ENCODE data around the gene MARVELD3.

The MARVELD3 gene

GRCh38 chr16:71659471-71659870, 33.5 kb downstream of the MARVELD3 start:
- DNase-seq (ENCODE audit: insufficient read length) (no peak), FAIRE-seq (no peak)
- TF ChIP-seq POLR2A (IDR thresholded peaks at IDR 0.05; ENCODE audit: low read depth, low read length): no peak

- DNase-seq (ENCODE audit: insufficient read length) (no peak), FAIRE-seq (no peak)
- TF ChIP-seq TAF1 (IDR thresholded peaks at IDR 0.05; ENCODE audit: borderline replicate concordance, low read depth, low read length): no peak
- TF ChIP-seq POLR2AphosphoS5 (IDR thresholded peaks at IDR 0.05; ENCODE audit: low read depth, low read length): no peak
- no peak for TF ChIP-seq POLR2A (IDR thresholded peaks at IDR 0.05; ENCODE audit: low read depth, low read length)
Measured at GRCh38 chr16:71666264-71666663, 40.3 kb downstream of the MARVELD3 start.

- DNase-seq (ENCODE audit: insufficient read length) (no peak), FAIRE-seq (no peak)
- TF ChIP-seq TAF1 (IDR thresholded peaks at IDR 0.05; ENCODE audit: borderline replicate concordance, low read depth, low read length): no peak
- no peak for TF ChIP-seq POLR2AphosphoS5 (IDR thresholded peaks at IDR 0.05; ENCODE audit: low read depth, low read length)
- no peak for TF ChIP-seq POLR2A (IDR thresholded peaks at IDR 0.05; ENCODE audit: low read depth, low read length)
Measured at GRCh38 chr16:71666928-71667707, 41.1 kb downstream of the MARVELD3 start.

GRCh38 chr16:71669926-71670536, 44.0 kb downstream of the MARVELD3 start:
- TF ChIP-seq POLR2A (IDR thresholded peaks at IDR 0.05; ENCODE audit: low read depth, low read length): no peak
- TF ChIP-seq TAF1 (IDR thresholded peaks at IDR 0.05; ENCODE audit: borderline replicate concordance, low read depth, low read length): no peak
- TF ChIP-seq POLR2AphosphoS5 (IDR thresholded peaks at IDR 0.05; ENCODE audit: low read depth, low read length): no peak
- FAIRE-seq: no peak
- DNase-seq (ENCODE audit: insufficient read length): no peak

- no peak for TF ChIP-seq POLR2A (IDR thresholded peaks at IDR 0.05; ENCODE audit: low read depth, low read length)
- no peak for TF ChIP-seq TAF1 (IDR thresholded peaks at IDR 0.05; ENCODE audit: borderline replicate concordance, low read depth, low read length)
- TF ChIP-seq POLR2AphosphoS5 (IDR thresholded peaks at IDR 0.05; ENCODE audit: low read depth, low read length): no peak
- FAIRE-seq (no peak), DNase-seq (ENCODE audit: insufficient read length) (no peak)
Measured at GRCh38 chr16:71670537-71670936, 44.6 kb downstream of the MARVELD3 start.

- TF ChIP-seq POLR2AphosphoS5 (IDR thresholded peaks at IDR 0.05; ENCODE audit: low read depth, low read length) (no peak), POLR2A (IDR thresholded peaks at IDR 0.05; ENCODE audit: low read depth, low read length) (no peak), TAF1 (IDR thresholded peaks at IDR 0.05; ENCODE audit: borderline replicate concordance, low read depth, low read length) (no peak)
- no peak for DNase-seq (ENCODE audit: insufficient read length)
- no peak for FAIRE-seq
Measured at GRCh38 chr16:71671165-71671564, 45.2 kb downstream of the MARVELD3 start.

- DNase-seq (ENCODE audit: insufficient read length): no peak
- no peak for FAIRE-seq
- TF ChIP-seq POLR2A (IDR thresholded peaks at IDR 0.05; ENCODE audit: low read depth, low read length) (no peak), POLR2AphosphoS5 (IDR thresholded peaks at IDR 0.05; ENCODE audit: low read depth, low read length) (no peak), TAF1 (IDR thresholded peaks at IDR 0.05; ENCODE audit: borderline replicate concordance, low read depth, low read length) (no peak)
Measured at GRCh38 chr16:71672125-71672524, 46.1 kb downstream of the MARVELD3 start.

GRCh38 chr16:71672803-71673581, 47.0 kb downstream of the MARVELD3 start:
- TF ChIP-seq TAF1 (IDR thresholded peaks at IDR 0.05; ENCODE audit: borderline replicate concordance, low read depth, low read length): no peak
- no peak for TF ChIP-seq POLR2A (IDR thresholded peaks at IDR 0.05; ENCODE audit: low read depth, low read length)
- no peak for TF ChIP-seq POLR2AphosphoS5 (IDR thresholded peaks at IDR 0.05; ENCODE audit: low read depth, low read length)
- DNase-seq (ENCODE audit: insufficient read length) (no peak), FAIRE-seq (no peak)

- TF ChIP-seq POLR2AphosphoS5 (IDR thresholded peaks at IDR 0.05; ENCODE audit: low read depth, low read length): no peak
- TF ChIP-seq POLR2A (IDR thresholded peaks at IDR 0.05; ENCODE audit: low read depth, low read length): no peak
- no peak for TF ChIP-seq TAF1 (IDR thresholded peaks at IDR 0.05; ENCODE audit: borderline replicate concordance, low read depth, low read length)
- DNase-seq (ENCODE audit: insufficient read length) (no peak), FAIRE-seq (no peak)
Measured at GRCh38 chr16:71673582-71673973, 47.6 kb downstream of the MARVELD3 start.

- no peak for DNase-seq (ENCODE audit: insufficient read length)
- FAIRE-seq: no peak
- TF ChIP-seq TAF1 (IDR thresholded peaks at IDR 0.05; ENCODE audit: borderline replicate concordance, low read depth, low read length): no peak
- TF ChIP-seq POLR2A (IDR thresholded peaks at IDR 0.05; ENCODE audit: low read depth, low read length): no peak
- no peak for TF ChIP-seq POLR2AphosphoS5 (IDR thresholded peaks at IDR 0.05; ENCODE audit: low read depth, low read length)
Measured at GRCh38 chr16:71674229-71674628, 48.2 kb downstream of the MARVELD3 start.

- FAIRE-seq (no peak), DNase-seq (ENCODE audit: insufficient read length) (no peak)
- TF ChIP-seq TAF1 (IDR thresholded peaks at IDR 0.05; ENCODE audit: borderline replicate concordance, low read depth, low read length) (no peak), POLR2AphosphoS5 (IDR thresholded peaks at IDR 0.05; ENCODE audit: low read depth, low read length) (no peak), POLR2A (IDR thresholded peaks at IDR 0.05; ENCODE audit: low read depth, low read length) (no peak)
Measured at GRCh38 chr16:71675380-71675779, 49.4 kb downstream of the MARVELD3 start.
